ENCODE results near the gene TBC1D22A.

- TF ChIP-seq CTCF (IDR thresholded peaks at IDR 0.05; ENCODE audit: low read depth, low read length) = no peak
- no peak for TF ChIP-seq EZH2phosphoT487 (IDR thresholded peaks at IDR 0.05; ENCODE audit: low read depth)
Measured at GRCh38 chr22:46815559-46815895, 53.1 kb downstream of the TBC1D22A start.

Measured in OCI-LY3 (cell line).